GM18508 (cell line): ENCODE measurements around the gene HOTAIR.

ENCODE experiments used
- ATAC-seq: cut with Tn5 transposase; IDR thresholded peaks from one replicate; pipeline ENCODE4 v1.9.1; 2021; ENCODE audit warnings: moderate number of reproducible peaks; ENCODE audit not compliant: insufficient read depth, unreplicated experiment

Gene HOTAIR

GRCh38 chr12:53950437-53950773 is 24.3 kb downstream of the HOTAIR start:
- ATAC-seq = no peak

GRCh38 chr12:53949631-53950436 is 24.9 kb downstream of the HOTAIR start:
- ATAC-seq = no peak

DNA sequence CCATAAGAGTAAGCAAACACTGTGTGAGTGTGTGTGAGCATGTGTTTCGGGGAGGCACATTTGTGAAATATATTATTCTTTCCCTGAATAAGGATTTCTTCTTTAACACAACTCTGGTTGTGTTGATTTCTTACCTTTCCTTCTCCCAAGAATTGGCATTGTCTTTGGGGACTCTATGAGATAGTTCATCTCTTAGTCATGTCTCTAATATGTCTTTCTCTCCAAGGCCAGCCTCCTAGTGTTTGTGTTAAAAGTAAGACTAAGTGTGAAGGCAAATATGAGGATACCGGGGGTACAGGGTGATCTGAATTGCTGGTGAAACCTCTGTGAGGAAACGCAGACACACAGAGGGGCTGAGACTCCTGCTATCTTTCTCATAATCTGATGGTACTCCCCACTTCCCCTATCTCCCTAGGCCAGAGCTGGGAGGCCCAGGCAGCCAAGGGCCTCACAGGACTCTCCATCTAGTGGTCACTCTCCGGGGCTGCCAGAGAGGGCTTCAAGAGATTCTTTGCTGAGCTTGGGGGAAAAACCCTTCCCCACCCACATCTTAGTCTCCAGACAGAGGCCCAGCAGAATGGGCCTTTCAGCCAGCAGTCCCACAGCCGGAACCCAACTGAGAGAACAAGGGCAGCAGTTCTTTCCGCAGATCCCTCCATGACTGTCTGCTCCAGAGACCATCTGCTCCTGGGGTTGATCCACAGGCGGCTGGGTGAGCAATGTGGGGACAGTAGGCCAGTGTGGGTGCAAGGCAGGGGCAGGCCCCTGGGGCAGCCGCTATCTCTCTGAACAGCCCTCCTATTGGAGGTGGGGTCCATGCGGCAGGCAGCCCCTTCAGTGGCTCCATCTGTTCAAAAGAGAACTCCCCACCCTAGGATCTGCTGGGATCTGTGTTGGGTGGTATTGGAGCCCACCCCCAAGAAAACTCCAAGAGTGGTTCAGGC is 25.8 kb downstream of the HOTAIR start:
- ATAC-seq = no peak

GRCh38 chr12:53947743-53948142 is 27.0 kb downstream of the HOTAIR start:
- ATAC-seq = no peak

GRCh38 chr12:53944907-53945847 is 29.6 kb downstream of the HOTAIR start:
- ATAC-seq = no peak

DNA sequence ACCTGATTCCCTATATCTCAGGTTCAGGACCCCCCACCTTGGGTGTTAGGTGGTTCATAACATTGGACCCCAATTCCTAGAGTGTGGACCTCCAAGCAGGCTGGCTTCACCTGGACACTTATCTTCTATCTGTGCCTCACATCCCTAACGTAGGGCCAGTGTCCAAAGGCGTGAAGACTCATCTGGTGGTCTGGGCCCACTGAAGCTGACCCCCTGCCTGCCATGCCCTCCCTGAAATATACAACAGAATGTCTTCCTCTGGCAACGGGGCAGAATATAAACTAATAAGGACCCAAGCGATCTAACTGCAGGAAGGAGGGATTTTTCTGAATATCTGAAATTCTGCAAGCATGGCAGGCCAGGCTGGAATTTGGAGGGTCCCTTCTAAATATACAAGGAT is 30.5 kb downstream of the HOTAIR start:
- ATAC-seq = no peak

DNA sequence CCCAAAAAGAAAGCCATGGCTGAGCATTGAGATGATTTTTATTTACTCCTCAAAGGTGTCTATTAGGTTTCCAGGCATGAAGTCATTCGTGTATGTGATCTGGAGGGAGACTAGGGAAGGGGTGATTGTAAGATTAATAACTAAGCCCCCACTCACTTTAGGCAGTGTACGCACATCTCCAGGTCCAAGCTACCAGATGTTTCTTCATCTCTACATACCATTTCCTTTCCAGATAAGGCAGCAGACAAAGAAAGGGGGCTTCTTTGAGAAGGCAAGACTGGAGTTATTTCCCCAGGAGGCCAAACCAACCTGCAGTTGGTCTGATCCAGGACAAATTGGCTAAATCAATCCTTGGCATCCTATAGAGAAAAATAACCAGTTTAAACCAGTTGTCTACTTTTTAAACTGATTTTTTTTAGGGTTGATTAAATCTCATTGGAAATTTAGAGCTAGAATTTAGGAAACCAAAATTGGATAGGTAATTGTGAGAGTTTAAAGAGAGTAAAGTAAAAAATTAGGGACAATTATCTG is 32.2 kb downstream of the HOTAIR start:
- no peak for ATAC-seq

GRCh38 chr12:53941750-53942149 is 33.0 kb downstream of the HOTAIR start:
- no peak for ATAC-seq

- ATAC-seq = no peak
These were observed 33.6 kb downstream of the HOTAIR start for GRCh38 chr12:53941187-53941586.

- no peak for ATAC-seq
These were observed 34.2 kb downstream of the HOTAIR start for GRCh38 chr12:53940443-53941014.

DNA sequence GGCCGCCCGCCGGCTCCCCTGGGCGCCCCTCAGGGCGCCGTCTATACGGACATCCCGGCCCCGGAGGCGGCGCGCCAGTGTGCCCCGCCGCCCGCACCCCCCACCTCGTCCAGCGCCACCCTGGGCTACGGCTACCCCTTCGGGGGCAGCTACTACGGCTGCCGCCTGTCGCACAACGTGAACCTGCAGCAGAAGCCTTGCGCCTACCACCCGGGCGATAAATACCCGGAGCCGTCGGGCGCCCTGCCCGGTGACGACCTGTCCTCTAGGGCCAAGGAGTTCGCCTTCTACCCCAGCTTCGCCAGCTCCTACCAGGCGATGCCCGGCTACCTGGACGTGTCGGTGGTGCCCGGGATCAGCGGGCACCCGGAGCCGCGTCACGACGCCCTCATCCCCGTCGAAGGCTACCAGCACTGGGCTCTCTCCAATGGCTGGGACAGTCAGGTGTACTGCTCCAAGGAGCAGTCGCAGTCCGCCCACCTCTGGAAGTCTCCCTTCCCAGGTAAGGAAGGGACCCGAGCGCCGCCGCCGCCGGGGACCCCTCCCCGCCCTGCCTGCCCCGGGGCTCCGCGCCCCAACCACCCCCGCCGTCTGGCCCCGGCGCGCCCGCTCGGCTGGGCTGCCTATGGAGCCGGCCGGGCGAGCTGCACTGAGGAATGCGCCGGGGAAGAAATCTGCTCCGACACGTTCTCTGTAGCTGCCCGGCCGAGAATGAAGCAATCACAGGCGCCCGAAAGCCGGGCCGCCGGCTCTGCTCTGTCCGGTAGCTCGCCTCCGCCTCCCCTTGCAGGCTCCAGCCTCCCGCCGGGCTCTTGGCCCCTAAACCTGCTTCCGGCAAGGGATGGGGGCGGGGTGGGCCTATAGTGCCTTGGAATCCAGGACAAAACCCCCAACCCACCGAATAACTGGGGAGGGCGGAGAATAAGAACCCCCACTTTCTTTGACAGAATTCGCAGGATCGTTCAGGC is 35.3 kb downstream of the HOTAIR start:
- ATAC-seq = no peak

GRCh38 chr12:53938326-53939140 is 36.2 kb downstream of the HOTAIR start, which contains the start of gene HOXC13:
HOXC13 (plus strand) TSS chr12:53938831; CDS start chr12:53938907, 76 bp downstream.
- ATAC-seq = no peak

DNA sequence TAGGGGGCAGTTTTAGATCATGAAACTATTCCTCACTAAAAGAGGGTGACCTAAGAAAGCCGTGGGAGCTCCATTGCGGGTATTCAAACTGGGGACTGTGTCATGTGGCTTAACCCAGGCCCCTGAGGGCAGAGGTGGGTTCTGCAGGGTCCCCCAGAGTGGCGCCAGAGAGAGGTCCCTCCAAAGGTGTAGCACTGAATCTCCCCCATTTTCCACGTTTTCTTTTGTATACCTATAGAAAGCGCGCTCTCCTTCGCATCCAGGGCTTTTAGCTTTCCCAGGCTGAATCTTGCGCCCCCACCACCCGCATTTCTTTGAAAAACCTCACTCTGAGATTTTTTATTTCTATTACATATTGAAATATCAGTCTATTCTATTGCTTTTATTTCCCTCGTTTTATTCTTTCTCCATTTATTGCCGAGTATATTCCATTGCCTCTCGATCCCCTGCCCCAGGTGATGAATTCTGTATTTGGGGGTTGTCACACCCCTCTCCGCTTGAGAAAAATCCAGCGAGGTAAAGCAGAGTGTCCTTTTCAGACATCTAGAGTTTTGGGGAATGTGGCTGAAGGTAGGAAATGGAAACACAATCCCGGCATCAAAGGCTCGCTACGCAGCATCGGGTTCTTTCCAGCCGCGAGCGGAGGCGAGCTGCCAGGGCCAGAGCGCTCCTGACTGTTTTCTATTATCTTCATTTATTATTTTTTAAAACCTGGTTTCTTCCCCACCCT is 37.0 kb downstream of the HOTAIR start:
- ATAC-seq = no peak

DNA sequence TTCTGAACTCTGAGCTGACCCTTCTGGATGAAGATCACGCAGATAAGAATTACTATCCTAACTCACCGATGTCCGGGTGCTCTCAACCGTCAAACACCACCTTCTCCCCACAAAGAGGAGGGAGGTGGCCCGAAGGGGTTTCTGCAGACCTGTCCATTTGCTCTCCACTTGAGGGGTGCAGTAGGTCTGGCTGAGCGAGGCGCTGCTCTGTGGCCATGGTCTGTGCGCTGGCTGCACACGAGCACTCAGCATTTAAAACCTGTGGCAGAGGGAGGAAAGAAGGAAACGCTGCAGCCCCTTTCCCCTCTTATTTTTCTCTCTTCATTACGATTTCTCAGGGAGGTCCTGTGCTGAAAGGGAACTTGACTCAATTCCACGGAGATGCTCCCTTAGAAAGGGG is 37.7 kb downstream of the HOTAIR start:
- no peak for ATAC-seq

DNA sequence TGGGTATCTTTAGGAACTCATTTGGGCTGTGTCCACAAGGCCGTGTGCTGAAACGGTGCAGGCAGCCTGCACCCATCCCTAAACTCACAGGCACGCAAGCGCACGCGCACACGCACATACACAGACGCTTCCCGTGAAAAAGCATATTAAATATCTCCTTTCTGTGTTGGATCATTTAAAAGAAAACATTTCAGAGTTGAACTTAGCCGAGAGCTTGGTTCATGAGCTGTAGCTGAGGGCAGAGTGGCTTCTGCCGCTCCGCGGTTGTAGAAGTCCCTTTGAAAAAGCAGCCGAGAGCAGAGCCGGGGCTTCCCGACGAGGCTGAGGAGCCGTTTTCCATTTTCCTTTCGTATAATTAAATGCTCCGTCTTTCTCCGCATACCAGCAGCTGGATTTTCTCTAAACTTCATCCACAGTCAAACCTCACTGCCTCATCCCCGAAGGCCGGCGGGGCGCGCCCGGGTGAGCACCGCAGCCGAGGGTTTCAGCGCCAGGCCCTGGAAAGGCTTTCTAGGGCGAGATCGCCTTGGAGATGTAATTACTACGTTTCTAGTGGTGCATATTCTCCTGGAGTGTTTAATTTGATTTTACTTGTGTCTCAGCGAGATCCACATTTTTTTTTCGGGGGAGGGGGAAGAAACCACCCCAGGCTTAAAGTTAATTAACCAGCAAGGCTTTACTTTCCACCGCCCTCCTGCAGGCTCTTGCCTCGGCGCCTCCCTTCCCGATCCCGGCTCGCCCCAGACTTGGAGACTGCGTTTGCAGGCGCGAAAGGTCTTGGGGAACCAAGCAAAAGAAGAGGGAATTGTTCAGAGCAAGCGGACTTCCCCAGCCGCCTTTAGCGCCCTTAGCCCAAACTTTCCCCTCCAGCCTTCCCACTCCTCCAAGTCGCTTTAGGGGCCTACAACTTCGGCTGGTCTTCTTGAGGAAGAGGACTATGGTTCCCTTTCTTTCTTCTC is 39.1 kb downstream of the HOTAIR start:
- ATAC-seq = no peak

DNA sequence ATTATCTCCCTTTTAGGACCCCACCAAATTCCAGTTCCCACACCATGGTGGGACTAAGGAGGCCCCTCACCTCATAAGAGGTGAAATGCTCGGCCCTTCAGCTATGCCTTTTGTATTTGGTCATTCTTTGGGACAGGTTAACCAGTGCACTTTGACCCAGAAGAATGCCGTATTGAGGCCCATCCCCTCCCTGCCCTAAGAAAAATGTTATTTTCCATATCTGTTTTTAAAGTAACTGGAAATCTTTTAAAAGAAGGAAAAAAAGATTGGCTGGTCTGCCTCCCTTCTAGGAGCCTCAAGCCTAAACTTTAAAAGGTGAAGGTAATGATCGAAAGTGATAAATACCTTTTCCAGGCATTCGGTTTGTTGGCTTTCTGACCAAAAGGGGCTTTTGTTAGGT is 41.8 kb downstream of the HOTAIR start:
- ATAC-seq = no peak
